Endothelial cell of umbilical vein (primary cell): ENCODE results near the gene KCNV2. TPM values are rescaled to one million over a fixed set of nuclear protein-coding genes. Genes with fewer than 3 reads are reported as not detected.

Source experiments
- BruUV-seq: library from RNA; stranded (reverse); fragments of 400-500 nt; replicated peaks from 2 replicates; lab custom pipeline; 2021; lab: Mats Ljungman, UMichigan
- CTCF ChIA-PET: fragments of 300-600, 350-600 bp; sonication (Branson Sonifier 250); formaldehyde crosslinking; loops from one replicate; lab custom pipeline; 2021; ENCODE audit warnings: antibody characterized with exemption, inconsistent platforms; lab: Charles Lee
- POLR2A ChIA-PET: fragments of 300-600, 350-600 bp; sonication (Branson Sonifier 250); formaldehyde crosslinking; loops from one replicate; lab custom pipeline; 2021; ENCODE audit warnings: antibody characterized with exemption, inconsistent platforms; lab: Charles Lee
- DNase-seq: peaks from one replicate; pipeline ENCODE4 v3.0.0-alpha.2; 2011; ENCODE audit warnings: low read depth, low spot score
- FAIRE-seq: peaks from 2 replicates; lab custom pipeline; 2011; peaks lifted over from hg19 to GRCh38; lab: Jason Lieb, UNC
- H2AFZ ChIP-seq: 2 replicates; pipeline ENCODE4 v1.6.0; 2012; ENCODE audit warnings: low read depth, low read length, control low read depth, inconsistent platforms
- H3K27ac ChIP-seq: 2 replicates; pipeline ENCODE4 v1.5.1; 2011; ENCODE audit warnings: low read depth, mild to moderate bottlenecking, control low read depth, low read length, moderate library complexity; ENCODE audit not compliant: insufficient read depth
- H3K27me3 ChIP-seq, 2 experiments: 2 replicates each; pipeline versions ENCODE4 v1.6.0 to v1.6.1; 2011; ENCODE audit warnings: low read length in 2 of 2, mixed read lengths in 1 of 2; ENCODE audit not compliant: control insufficient read depth in 2 of 2, insufficient read depth in 2 of 2
- H3K36me3 ChIP-seq, 2 experiments: 2 replicates in 1 of 2; 3 replicates in 1 of 2; pipeline ENCODE4 v1.5.1; 2011; ENCODE audit warnings: low read length in 2 of 2, mild to moderate bottlenecking in 1 of 2, moderate library complexity in 1 of 2; ENCODE audit not compliant: control insufficient read depth in 2 of 2, insufficient read depth in 2 of 2; ENCODE audit errors: extremely low read depth in 1 of 2
- H3K4me1 ChIP-seq: 3 replicates; pipeline ENCODE4 v1.5.1; 2011; ENCODE audit warnings: mild to moderate bottlenecking, low read length; ENCODE audit not compliant: control insufficient read depth, insufficient read depth; ENCODE audit errors: extremely low read depth
- H3K4me2 ChIP-seq: 2 replicates; pipeline ENCODE4 v1.6.1; 2011; ENCODE audit warnings: low read length, control low read depth, mixed read lengths; ENCODE audit not compliant: insufficient read depth
- H3K4me3 ChIP-seq, 3 experiments: fragments of 200-600 bp in 1 of 3; sonication (generic), shearing (Covaris generic) in 1 of 3; replicated peaks in 1 of 3; 2 replicates each; pipeline ENCODE4 v1.5.1; 2011 to 2016; ENCODE audit warnings: control low read depth in 3 of 3, low read length in 3 of 3, mild to moderate bottlenecking in 2 of 3, inconsistent platforms in 1 of 3, low read depth in 1 of 3, moderate library complexity in 1 of 3; ENCODE audit not compliant: insufficient read depth in 1 of 3
- H3K79me2 ChIP-seq: 2 replicates; pipeline ENCODE4 v1.6.0; 2012; ENCODE audit warnings: low read length, inconsistent platforms; ENCODE audit not compliant: control insufficient read depth, insufficient read depth
- H3K9ac ChIP-seq: replicated peaks from 2 replicates; pipeline ENCODE3; 2011; ENCODE audit warnings: low read length, control low read depth; ENCODE audit not compliant: insufficient read depth; ENCODE audit errors: extremely low read depth
- H3K9me1 ChIP-seq: replicated peaks from 3 replicates; pipeline ENCODE4 v1.6.0; 2011; ENCODE audit warnings: mild to moderate bottlenecking, low read length; ENCODE audit not compliant: control insufficient read depth, insufficient read depth; ENCODE audit errors: extremely low read depth
- H3K9me3 ChIP-seq: replicated peaks from 2 replicates; pipeline ENCODE4 v1.5.1; 2012; ENCODE audit warnings: low read length, inconsistent platforms; ENCODE audit not compliant: control insufficient read depth, insufficient read depth
- H4K20me1 ChIP-seq: replicated peaks from 2 replicates; pipeline ENCODE3; 2011; ENCODE audit warnings: mild to moderate bottlenecking, low read length; ENCODE audit not compliant: control insufficient read depth, insufficient read depth; ENCODE audit errors: extremely low read depth
- CTCF ChIP-seq, 2 donors: IDR thresholded peaks; 1 replicate in 1 of 2; 2 replicates in 1 of 2; pipeline ENCODE4 v1.5.1; 2011; ENCODE audit warnings: low read length in 2 of 2, mild to moderate bottlenecking in 2 of 2, moderate library complexity in 2 of 2, control low read depth in 1 of 2, inconsistent platforms in 1 of 2, low read depth in 1 of 2; ENCODE audit not compliant: insufficient read depth in 1 of 2; ENCODE audit errors: extremely low read depth in 1 of 2
- EZH2 ChIP-seq: IDR thresholded peaks from 2 replicates; pipeline ENCODE4 v1.6.1; 2012; ENCODE audit warnings: borderline replicate concordance, low read depth, mild to moderate bottlenecking, moderate library complexity, low read length, inconsistent platforms; ENCODE audit not compliant: severe bottlenecking
- FOS ChIP-seq: IDR thresholded peaks from 2 replicates; pipeline ENCODE4 v1.6.1; 2011; ENCODE audit warnings: mild to moderate bottlenecking, low read length, moderate library complexity, borderline replicate concordance; ENCODE audit not compliant: insufficient read depth
- GATA2 ChIP-seq: IDR thresholded peaks from 2 replicates; pipeline ENCODE4 v1.7.0; 2011; ENCODE audit warnings: low read depth, mild to moderate bottlenecking, moderate library complexity, mixed read lengths, low read length; ENCODE audit not compliant: insufficient read length, insufficient read depth
- JUN ChIP-seq: IDR thresholded peaks from 2 replicates; pipeline ENCODE4 v1.6.1; 2011; ENCODE audit warnings: borderline replicate concordance, low read depth; ENCODE audit not compliant: insufficient read length, insufficient read depth
- MYC ChIP-seq: IDR thresholded peaks from one replicate; pipeline ENCODE4 v1.6.1; 2011; ENCODE audit warnings: mild to moderate bottlenecking, low read depth, low read length
- POLR2A ChIP-seq: IDR thresholded peaks from 2 replicates; pipeline ENCODE4 v1.6.1; 2012; ENCODE audit warnings: low read depth, mild to moderate bottlenecking, control low read depth, low read length
- POLR2AphosphoS5 ChIP-seq: IDR thresholded peaks from 2 replicates; pipeline ENCODE4 v1.6.1; 2012; ENCODE audit warnings: low read depth, mild to moderate bottlenecking, control low read depth, low read length, moderate library complexity; ENCODE audit not compliant: insufficient read depth
- dilution Hi-C: fragments of 300-500 bp; cut with MboI; formaldehyde crosslinking; loops from one replicate; pipeline ENCODE4 v1.15.0; 2019; ENCODE audit warnings: low sequenced_read_pairs; ENCODE audit not compliant: extremely low pct_ligation_motif_present
- intact Hi-C: fragments of 100-400 bp; cut with micrococcal nuclease; formaldehyde crosslinking; loops from one replicate; pipeline ENCODE4 v1.10.0; 2022
- polyA plus RNA-seq, 4 experiments: library from polyadenylated mRNA; depleted of rRNA in 3 of 4; stranded (reverse) in 3 of 4; unstranded in 1 of 4; fragments of >200 nt; gene quantifications; 2 replicates each; pipeline versions ENCODE4 v1.2.1 to v1.2.3, GENCODE V29; 2011 to 2012; ENCODE audit warnings: missing spikeins in 1 of 4
- total RNA-seq: library from RNA; stranded (reverse); gene quantifications from 2 replicates; pipeline ENCODE4 v1.2.3, GENCODE V29; 2021
- TF ChIP-seq, protein P1 (sequence below): IDR thresholded peaks from 2 replicates; pipeline ENCODE4 v1.6.1; 2011; ENCODE audit not compliant: insufficient read depth, insufficient read length

The KCNV2 gene
- total and polyA plus RNA-seq, 2 donors (not counting 3 experiments of a cell fraction or from before 2014, with no cell fraction given) = not detected

- no peak for FAIRE-seq
- Histone ChIP-seq H4K20me1 (no peaks in the 10 kb centered on the region), H3K4me3 (no peak overlapping the region), H2AFZ (no peak overlapping the region), H3K9me3 (no peaks in the 10 kb centered on the region), H3K36me3 (no peaks in the 10 kb centered on the region), H3K27ac (no peak overlapping the region), H3K9me1 (no peaks in the 10 kb centered on the region), H3K4me1 (peaks cover 6% of the 10 kb centered on the region), H3K27me3 (no peaks in the 10 kb centered on the region), H3K9ac (no peak overlapping the region), H3K79me2 (no peaks in the 10 kb centered on the region), H3K4me2 (no peak overlapping the region)
- dilution Hi-C loops = no loop called here
- intact Hi-C loops = no loop called here
- ChIA-PET POLR2A (interaction anchor here (1.4 kb wide), 1 partner anchor 98 kb away, joined by 3 read pairs; the partner anchor contains the start of gene PUM3), CTCF (interaction anchor here (1.2 to 2.1 kb wide), 2 partner anchors 18 to 731 kb away, joined by 3 to 8 read pairs; partner anchors contain the start of gene SMARCA2)
- no peak for TF ChIP-seq POLR2AphosphoS5
- TF ChIP-seq MYC = no peak
- no peak for TF ChIP-seq JUN
- TF ChIP-seq FOS = no peak
- no peak for TF ChIP-seq CTCF (IDR thresholded peaks at IDR 0.05; ENCODE audit: extremely low read depth in 1 of 2, insufficient read depth in 1 of 2, low read depth in 1 of 2, low read length in 2 of 2)
- TF ChIP-seq POLR2A = no peak
- no peak for TF ChIP-seq GATA2
- TF ChIP-seq, protein P1, sequence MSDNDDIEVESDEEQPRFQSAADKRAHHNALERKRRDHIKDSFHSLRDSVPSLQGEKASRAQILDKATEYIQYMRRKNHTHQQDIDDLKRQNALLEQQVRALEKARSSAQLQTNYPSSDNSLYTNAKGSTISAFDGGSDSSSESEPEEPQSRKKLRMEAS = no peak
- TF ChIP-seq EZH2 = no peak
- BruUV-seq = no TSS peak
- DNase-seq = no peak
Observed at GRCh38 chr9:2745560-2746380, 28.5 kb downstream of the KCNV2 start.
